OCI-LY7 (cell line): ENCODE measurements around the gene CARD14. TPM values are rescaled to one million over a fixed set of nuclear protein-coding genes. Genes with fewer than 3 reads are reported as not detected.

Experiments
- BruUV-seq: library from RNA; stranded (reverse); fragments of 400-500 nt; replicated peaks from 2 replicates; lab custom pipeline; 2021; lab: Mats Ljungman, UMichigan
- CTCF ChIA-PET: fragments of 300-600 bp; sonication (Branson Sonifier 250); formaldehyde crosslinking; loops from one replicate; lab custom pipeline; 2022; ENCODE audit warnings: antibody characterized with exemption; ENCODE audit not compliant: unreplicated experiment; lab: Charles Lee
- POLR2A ChIA-PET: fragments of 300-600 bp; sonication (Branson Sonifier 250); formaldehyde crosslinking; loops from one replicate; lab custom pipeline; 2022; ENCODE audit warnings: antibody characterized with exemption; lab: Charles Lee
- DNase-seq: peaks from one replicate; pipeline ENCODE4 v3.0.0-alpha.2; 2015; ENCODE audit warnings: low spot score
- H2AFZ ChIP-seq: fragments of 200-600 bp; sonication (generic), shearing (Covaris generic); 2 replicates; pipeline ENCODE4 v1.6.1; 2014; ENCODE audit warnings: mild to moderate bottlenecking, antibody characterized with exemption, low read length, moderate library complexity
- H3K27ac ChIP-seq: fragments of 200-600 bp; sonication (generic); 2 replicates; pipeline ENCODE4 v1.5.1; 2014; ENCODE audit warnings: mixed run types, low read depth, mild to moderate bottlenecking, moderate library complexity, low read length, inconsistent platforms; ENCODE audit not compliant: poor library complexity, severe bottlenecking
- H3K36me3 ChIP-seq: fragments of 200-600 bp; sonication (generic); 2 replicates; pipeline ENCODE4 v1.6.1; 2014; ENCODE audit warnings: mild to moderate bottlenecking, antibody characterized with exemption, low read length, moderate library complexity, mixed read lengths; ENCODE audit not compliant: insufficient read depth
- H3K4me1 ChIP-seq: fragments of 200-600 bp; sonication (generic); 2 replicates; pipeline ENCODE4 v1.5.1; 2014; ENCODE audit warnings: mild to moderate bottlenecking, low read length; ENCODE audit not compliant: insufficient read depth, poor library complexity, severe bottlenecking
- H3K4me2 ChIP-seq: fragments of 200-600 bp; sonication (generic); 2 replicates; pipeline ENCODE4 v1.6.1; 2014; ENCODE audit warnings: mild to moderate bottlenecking, low read length
- H3K4me3 ChIP-seq: fragments of 200-600 bp; sonication (generic); 2 replicates; pipeline ENCODE4 v1.5.1; 2014; ENCODE audit warnings: mild to moderate bottlenecking, low read depth, low read length; ENCODE audit not compliant: poor library complexity, severe bottlenecking
- H3K79me2 ChIP-seq: fragments of 200-600 bp; sonication (generic); 2 replicates; pipeline ENCODE4 v1.6.1; 2016; ENCODE audit warnings: low read depth, mild to moderate bottlenecking, low read length, moderate library complexity, mixed read lengths; ENCODE audit not compliant: insufficient read depth
- H3K9me2 ChIP-seq: fragments of 200-600 bp; sonication (generic); 2 replicates; pipeline ENCODE4 v1.6.1; 2016; ENCODE audit warnings: mild to moderate bottlenecking, low read length, mixed read lengths; ENCODE audit not compliant: insufficient read depth
- H3K9me3 ChIP-seq: fragments of 200-600 bp; sonication (generic); 2 replicates; pipeline ENCODE4 v1.6.1; 2014; ENCODE audit warnings: mild to moderate bottlenecking, mixed run types, low read length, mixed read lengths
- H4K20me1 ChIP-seq: fragments of 200-600 bp; sonication (generic); 2 replicates; pipeline ENCODE4 v1.6.1; 2014; ENCODE audit warnings: mild to moderate bottlenecking, antibody characterized with exemption, low read length, moderate library complexity, mixed read lengths; ENCODE audit not compliant: insufficient read depth
- CTCF ChIP-seq: fragments of 200-600 bp; sonication (generic); conservative IDR thresholded peaks from 2 replicates; pipeline ENCODE4 v1.5.1; 2014; ENCODE audit warnings: mild to moderate bottlenecking, antibody characterized with exemption, low read length, moderate library complexity, mixed read lengths
- EZH2phosphoT487 ChIP-seq: fragments of 200-600 bp; sonication (generic); IDR thresholded peaks from 2 replicates; pipeline ENCODE4 v1.6.1; 2018; ENCODE audit warnings: low read depth, borderline replicate concordance, mild to moderate bottlenecking, mixed run types, antibody characterized with exemption, low read length, moderate library complexity, mixed read lengths
- intact Hi-C: fragments of 100-400 bp; cut with micrococcal nuclease; formaldehyde crosslinking; loops from one replicate; pipeline ENCODE4 v1.10.0; 2022; ENCODE audit not compliant: unreplicated experiment
- total RNA-seq, 2 experiments: library from RNA; depleted of rRNA in 1 of 2; stranded (reverse); fragments of >200 nt in 1 of 2; shearing (Covaris generic) in 1 of 2; gene quantifications; 2 replicates each; pipeline ENCODE4 v1.2.3, GENCODE V29; 2014 to 2022

Gene CARD14
- total RNA-seq, 2 experiments from 2014 or later: not detected

DNA sequence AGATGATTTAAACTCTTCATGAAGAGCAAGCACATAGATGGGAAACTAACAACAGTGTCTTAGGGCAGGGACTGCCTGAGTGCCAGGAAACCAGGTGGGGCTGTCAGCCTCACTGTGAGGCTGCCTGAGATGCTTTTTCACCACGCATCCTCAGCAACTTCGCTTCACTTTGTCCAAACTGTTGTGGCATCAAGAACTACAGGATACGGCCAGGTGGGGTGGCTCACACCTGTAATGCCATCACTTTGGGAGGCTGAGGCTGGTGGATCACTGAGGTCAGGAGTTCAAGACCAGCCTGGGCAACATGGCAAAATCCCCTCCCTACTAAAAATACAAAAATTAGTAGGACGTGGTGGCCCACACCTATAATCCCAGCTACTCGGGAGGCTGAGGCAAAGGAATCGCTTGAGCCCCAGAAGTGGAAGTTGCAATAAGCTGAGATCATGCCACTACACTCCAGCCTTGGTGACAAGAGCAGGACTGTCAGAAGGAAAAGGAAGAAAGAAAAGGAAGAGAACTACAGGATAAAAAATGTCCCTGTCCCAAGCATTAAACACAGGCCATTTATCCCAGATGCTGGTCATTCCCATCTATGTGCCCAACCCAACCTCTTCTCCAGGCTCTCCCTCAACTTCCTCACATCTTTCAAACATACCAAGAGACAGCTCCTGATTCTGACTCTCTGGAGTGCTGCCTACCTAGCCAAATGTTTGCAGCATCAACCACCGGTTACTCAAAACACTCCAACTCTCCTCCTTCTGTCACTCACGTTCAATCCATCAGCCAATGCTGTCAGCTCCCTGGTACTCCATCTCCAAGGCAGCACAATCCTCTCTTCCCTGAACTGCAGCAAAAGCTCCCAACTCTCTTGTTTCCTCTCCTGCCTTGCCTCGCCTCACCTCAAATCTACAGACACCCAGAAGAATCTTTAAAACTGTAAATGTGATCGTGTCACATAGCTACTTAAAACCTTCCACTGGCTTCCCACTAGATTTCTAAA is 24.5 kb upstream of the CARD14 start:
- Histone ChIP-seq H3K4me1 (peaks cover 26% of the 10 kb centered on the region), H3K9me3 (no peaks in the 10 kb centered on the region), H2AFZ (no peak overlapping the region), H3K4me2 (peak overlapping the region; percentile 100), H3K4me3 (peak overlapping the region; percentile 93), H3K9me2 (no peaks in the 10 kb centered on the region), H4K20me1 (peaks cover 35% of the 10 kb centered on the region), H3K36me3 (peaks cover 63% of the 10 kb centered on the region), H3K79me2 (peaks cover 65% of the 10 kb centered on the region), H3K27ac (peak overlapping the region; percentile 67)
- ChIA-PET CTCF (interaction anchor here (0.6 to 0.8 kb wide), 4 partner anchors 44 to 1504 kb away, joined by 3 to 24 read pairs (median 6); partner anchors contain the start of gene GAA), POLR2A (interaction anchor here (0.6 to 1.6 kb wide), 6 partner anchors 9 to 116 kb away, joined by 3 to 11 read pairs (median 4); partner anchors contain the start of genes GAA and SLC26A11)
- TF ChIP-seq CTCF: no peak
- TF ChIP-seq EZH2phosphoT487: no peak
- intact Hi-C loops: loop anchor here (2.0 to 5.0 kb wide), 2 partner anchors 43 to 117 kb away; partner anchors contain the start of gene GAA
- BruUV-seq: no TSS peak
- peak; percentile 62 for DNase-seq

- Histone ChIP-seq H3K4me2 (peak overlapping the region; percentile 100), H3K79me2 (peaks cover 65% of the 10 kb centered on the region), H3K36me3 (peaks cover 53% of the 10 kb centered on the region), H3K27ac (peak overlapping the region; percentile 67), H3K9me3 (no peaks in the 10 kb centered on the region), H3K9me2 (no peaks in the 10 kb centered on the region), H2AFZ (no peak overlapping the region; the same call in 1 of the 2 replicates), H3K4me3 (peak overlapping the region; percentile 93), H3K4me1 (peaks cover 29% of the 10 kb centered on the region), H4K20me1 (peaks cover 35% of the 10 kb centered on the region)
- ChIA-PET CTCF (interaction anchor here (0.6 to 0.8 kb wide), 4 partner anchors 45 to 1505 kb away, joined by 3 to 24 read pairs (median 6); partner anchors contain the start of gene GAA), POLR2A (interaction anchor here (0.6 to 1.6 kb wide), 6 partner anchors 8 to 115 kb away, joined by 3 to 11 read pairs (median 4); partner anchors contain the start of genes GAA and SLC26A11)
- intact Hi-C loops: loop anchor here (2.0 to 5.0 kb wide), 2 partner anchors 44 to 116 kb away; partner anchors contain the start of gene GAA
- BruUV-seq: no TSS peak
- peak; percentile 71 for DNase-seq
- no peak for TF ChIP-seq EZH2phosphoT487
- peak; percentile 20; the same call in 1 of the 2 replicates for TF ChIP-seq CTCF
Observed at GRCh38 chr17:80146121-80147034, 23.5 kb upstream of the CARD14 start.
